HG02885 (cell line): Measurements from ENCODE around the gene ZNRD2.
A peak's percentile ranks its signal among the peaks of the same experiment; 100 is the strongest.

Experiments used
- ATAC-seq: cut with Tn5 transposase; IDR thresholded peaks from one replicate; pipeline ENCODE4 v1.9.1; 2021; ENCODE audit warnings: mild to moderate bottlenecking; ENCODE audit not compliant: unreplicated experiment, poor library complexity

The ZNRD2 gene

GRCh38 chr11:65583589-65583988 lies 13.3 kb downstream of the ZNRD2 start:
- no peak for ATAC-seq

GRCh38 chr11:65584106-65584505 lies 13.8 kb downstream of the ZNRD2 start:
- ATAC-seq, result no peak

- no peak for ATAC-seq
Measured at GRCh38 chr11:65584723-65585171, 14.5 kb downstream of the ZNRD2 start.

DNA sequence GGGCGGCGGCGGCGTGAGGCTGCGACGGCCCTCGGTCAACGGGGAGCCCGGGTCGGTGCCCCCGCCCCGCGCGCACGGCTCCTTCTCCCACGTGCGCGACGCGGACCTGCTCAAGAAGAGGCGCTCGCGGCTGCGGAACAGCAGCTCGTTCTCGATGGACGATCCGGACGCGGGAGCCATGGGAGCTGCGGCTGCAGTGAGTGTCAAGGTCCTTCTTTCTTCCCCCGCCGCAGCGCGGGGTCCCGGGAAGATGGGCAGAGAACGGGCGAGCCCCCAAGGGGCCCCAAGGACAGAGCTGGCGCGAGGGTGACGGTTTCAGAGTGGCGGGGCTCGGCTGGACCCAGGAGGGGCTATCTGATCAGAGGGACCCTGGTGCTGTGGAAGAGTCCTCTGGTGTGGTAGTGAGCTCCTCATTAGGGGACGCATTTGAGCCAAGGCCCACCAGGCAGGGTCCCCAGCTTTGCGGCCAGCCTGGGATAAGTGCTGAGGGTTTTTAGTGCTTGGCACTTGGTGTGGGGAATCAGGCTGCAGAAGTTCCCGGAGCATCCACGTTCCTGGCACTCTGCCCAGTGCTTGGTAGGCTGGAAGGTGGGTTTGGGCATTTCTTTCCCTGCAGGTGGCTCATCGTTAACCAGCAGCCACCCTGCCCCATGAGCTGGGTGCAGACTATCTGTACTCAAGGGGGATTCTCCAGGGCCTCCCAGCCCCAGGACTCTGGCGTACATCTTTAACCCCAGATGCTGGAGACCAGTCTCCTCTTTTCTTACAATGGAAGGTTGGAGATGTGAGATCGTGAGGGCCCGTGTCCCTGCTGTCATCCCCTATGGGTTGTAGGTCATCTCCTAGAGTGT lies 15.3 kb downstream of the ZNRD2 start:
- ATAC-seq, result no peak

- no peak for ATAC-seq
Measured at GRCh38 chr11:65586247-65586630, 16.0 kb downstream of the ZNRD2 start.

GRCh38 chr11:65586676-65587075 lies 16.4 kb downstream of the ZNRD2 start:
- no peak for ATAC-seq

DNA sequence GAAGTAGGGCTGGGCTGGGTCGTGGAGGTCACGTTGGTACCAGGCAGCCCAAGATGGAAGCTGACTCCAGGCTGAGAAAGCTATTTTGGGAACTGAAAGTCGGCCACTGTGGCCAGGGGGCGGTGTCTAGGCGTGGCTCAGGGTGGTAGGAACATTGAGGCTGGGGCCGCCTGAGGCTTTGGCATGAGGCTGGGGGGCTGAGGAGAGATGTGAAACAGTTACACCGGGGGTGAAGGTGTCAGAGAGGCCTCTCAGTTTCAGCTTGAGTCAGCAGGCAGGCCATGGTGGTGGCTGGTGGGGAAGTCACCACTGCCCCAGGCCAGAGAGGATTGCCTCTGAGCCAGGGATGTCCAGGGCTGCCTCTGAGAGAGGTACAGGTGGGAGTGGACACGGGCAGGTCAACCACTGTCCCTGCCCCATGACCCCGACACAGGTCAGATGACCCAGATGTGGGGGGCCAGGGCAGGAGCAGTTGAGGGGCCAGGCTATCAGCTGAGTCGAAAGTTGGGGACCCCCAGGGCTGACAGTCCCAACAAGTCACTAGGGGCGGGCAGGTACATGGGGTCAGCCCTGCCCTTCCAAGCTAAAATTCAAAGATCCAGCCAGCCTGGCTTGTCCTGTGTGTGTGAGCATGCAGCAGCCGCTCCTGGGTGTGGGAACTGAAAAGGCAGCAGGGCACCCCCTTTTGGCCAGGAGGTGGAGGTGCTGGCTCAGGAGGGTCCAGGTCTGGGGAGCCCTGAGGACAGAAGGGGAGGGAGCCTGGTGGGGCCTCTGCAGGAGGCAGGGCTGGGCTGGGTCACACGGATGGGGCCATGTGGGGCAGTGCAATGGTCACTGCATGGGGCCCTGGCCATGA lies 18.1 kb downstream of the ZNRD2 start:
- ATAC-seq, result peak; percentile 76

DNA sequence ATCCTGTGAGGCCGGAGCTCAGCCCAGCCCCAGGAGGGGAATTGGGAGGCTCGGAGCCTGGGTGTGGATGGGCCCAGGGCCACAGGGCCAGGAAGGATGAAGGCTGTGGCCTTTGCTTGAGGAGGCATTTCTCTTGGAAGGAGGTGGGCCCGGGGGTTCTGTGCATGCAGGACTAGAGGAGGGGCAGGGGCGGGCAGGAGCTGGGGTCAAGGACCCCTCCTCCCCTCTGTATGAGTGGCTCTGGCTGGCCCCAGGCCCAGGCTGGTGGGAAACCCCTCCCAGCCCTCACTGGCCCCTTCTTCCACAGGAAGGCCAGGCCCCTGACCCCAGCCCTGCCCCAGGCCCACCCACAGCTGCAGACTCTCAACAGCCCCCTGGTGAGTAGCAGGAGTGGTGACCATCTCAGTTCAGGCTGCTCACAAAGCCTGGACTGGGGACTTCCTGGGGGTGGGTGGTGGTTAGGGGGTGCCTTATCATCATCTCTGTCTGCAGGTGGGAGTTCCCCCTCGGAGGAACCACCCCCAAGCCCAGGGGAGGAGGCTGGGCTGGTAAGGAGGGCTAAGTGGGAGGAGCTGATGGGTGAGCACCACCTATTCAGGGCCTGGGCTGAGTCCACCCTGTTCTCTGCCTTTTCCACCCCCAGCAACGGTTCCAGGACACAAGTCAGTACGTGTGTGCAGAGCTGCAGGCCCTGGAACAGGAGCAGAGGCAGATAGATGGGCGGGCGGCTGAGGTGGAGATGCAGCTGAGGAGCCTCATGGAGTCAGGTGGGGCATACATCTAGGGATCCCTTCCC lies 19.4 kb downstream of the ZNRD2 start:
- ATAC-seq, result no peak

DNA sequence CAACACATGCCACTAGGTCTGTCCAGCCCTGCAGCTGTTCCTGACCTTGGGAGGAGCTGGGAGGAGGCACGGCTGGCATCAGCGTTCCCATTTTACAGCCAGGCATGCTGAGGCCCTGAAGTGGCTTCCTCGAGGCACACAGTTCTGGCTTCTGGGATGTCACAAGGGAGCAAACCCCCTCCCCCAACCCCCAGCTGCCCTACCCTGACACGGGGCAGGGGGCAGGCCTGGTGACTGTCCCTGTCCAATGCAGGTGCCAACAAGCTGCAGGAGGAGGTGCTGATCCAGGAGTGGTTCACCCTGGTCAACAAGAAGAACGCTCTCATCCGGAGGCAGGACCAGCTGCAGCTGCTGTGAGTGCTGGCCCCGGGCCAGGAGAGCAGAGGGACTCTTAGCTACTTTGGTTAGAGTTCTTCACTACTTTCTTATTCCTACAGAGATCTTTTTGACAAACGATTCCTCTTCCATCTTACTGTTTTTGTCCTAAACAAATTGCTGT lies 20.0 kb downstream of the ZNRD2 start:
- no peak for ATAC-seq

DNA sequence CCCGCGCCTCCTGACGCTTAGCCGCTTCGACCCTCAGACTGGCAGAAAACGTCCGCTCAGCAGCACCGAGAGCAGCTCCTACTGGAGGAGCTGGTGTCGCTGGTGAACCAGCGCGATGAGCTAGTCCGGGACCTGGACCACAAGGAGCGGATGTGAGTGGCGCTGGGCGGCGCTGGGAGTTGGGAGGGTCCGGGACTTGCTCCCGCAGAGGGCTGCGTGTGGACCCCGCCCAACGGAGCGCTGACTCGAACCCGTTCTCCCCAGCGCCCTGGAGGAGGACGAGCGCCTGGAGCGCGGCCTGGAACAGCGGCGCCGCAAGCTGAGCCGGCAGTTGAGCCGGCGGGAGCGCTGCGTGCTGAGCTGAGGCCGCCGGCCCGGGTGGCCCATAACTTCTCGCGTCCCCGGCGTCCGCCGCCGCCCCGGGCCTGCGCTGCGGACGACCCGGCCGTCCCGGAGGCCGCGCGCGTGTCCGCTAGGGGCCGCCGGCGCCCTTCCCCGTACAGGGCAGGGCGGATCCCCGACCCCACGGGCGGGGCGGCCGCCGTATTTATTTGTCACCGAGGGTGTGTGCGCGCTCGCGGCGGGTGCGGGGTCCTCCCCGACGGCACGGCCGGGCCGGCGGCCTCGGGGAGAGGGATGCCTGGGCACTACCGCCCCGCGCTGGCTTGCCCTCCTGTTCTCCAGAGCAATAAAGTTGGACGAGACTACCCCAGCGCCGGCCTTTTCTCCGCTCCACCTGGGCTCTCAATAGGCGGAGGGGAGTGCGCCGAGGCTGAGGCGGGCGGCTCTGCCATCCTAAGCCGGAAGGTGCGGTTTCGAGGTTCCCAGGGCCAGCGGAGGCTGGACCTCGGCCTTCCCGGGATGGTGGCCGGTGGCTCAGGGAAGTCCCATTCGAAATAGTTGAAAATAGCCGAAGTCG lies 21.9 kb downstream of the ZNRD2 start:
- no peak for ATAC-seq

- ATAC-seq, result no peak
Measured at GRCh38 chr11:65592858-65593517, 22.7 kb downstream of the ZNRD2 start.

DNA sequence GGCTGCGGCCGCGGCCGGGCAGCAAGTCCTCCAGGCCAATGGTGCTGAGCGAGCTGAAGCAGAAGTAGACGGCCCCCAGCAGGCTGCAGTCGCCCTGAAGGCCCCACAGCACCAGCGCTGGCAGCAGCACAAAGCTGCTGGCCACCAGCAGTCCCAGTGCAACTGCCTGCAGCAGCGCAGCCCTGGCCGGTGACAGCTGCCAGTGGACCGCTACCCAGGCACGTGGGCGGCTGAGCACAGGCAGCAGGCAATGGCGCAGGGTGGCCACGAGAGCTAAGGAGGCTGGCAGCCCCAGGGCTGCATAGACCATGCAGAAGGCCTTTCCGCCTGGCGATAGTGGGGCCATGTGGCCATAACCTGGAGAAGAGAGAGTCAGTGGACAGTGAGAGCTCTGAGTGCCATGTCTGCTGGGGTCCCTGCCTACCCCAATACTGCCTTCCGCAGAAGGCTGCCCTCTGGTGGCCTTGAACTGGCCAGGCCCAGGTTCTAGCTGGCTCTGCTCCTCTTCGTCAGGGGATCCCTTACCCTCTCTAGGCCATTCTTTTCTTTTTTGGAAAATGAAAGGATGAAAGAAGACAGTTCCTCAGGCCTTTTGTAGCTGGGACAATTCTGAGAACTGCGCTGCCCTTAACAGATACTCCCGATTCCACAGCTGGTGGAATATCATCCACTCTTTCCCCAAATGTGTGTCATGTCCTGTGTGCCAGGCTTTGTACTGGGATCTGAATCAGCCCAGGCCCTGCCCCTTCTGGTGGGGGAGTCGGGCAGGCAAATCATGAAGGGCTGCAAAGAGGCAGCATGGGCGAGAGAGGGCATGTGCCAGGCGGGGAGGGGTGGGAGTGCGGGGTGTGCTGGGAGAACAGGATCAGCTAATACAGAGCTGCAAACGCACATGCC lies 23.5 kb downstream of the ZNRD2 start:
- no peak for ATAC-seq

GRCh38 chr11:65595131-65595530 lies 24.9 kb downstream of the ZNRD2 start:
- no peak for ATAC-seq

- no peak for ATAC-seq
Measured at GRCh38 chr11:65595543-65596281, 25.4 kb downstream of the ZNRD2 start, which contains the start of gene KCNK7. Gene KCNK7, minus strand, starts transcription at chr11:65595800. Its CDS starts 28 bp downstream, at chr11:65595772.

DNA sequence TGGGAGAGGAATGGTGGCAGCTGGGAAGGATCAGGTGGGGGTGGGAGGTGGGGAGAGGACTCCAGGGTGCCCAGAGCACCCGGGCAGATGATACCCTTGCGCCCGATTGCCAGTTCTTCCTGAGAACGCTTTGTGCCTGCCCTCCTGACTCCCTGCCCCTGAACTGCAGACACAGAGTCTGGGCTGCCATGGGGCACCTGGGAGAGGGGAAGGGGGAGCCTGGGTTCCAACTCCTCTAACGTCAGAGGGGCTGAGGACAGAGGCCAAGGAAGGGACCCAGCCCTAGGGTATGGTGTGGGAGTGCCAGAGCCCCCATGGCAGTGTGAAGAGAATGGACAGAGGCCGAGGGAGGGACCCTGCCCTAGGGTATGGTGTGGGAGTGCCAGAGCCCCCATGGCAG lies 26.2 kb downstream of the ZNRD2 start:
- ATAC-seq, result no peak

DNA sequence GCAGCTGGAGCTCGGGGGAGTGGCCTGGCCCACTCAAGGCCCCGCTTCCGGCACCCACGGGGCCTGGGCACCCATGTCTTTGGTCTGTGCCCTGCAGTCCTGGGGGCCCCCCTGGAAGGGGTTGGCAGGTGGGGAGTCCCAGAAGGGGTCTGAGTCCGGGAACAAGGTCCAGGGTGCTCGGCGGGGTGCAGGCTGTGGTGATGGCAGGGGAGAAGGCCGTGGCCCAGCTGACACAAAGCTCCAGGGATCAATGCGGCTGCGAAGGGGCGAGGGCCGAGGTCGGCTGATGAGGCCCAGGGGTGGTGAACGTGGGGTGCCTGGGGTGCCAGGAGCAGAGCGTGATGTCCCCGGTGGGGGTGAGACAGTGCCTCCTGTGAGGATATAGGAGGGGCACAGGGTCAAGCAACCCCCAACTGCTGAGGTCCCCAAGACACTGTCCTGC lies 28.0 kb downstream of the ZNRD2 start:
- ATAC-seq, result no peak
